ENCODE measurements around the gene IFIT3.
"Not testable (repeated sequence)": the region's sequence is repeated elsewhere in the genome, so short reads cannot be mapped to it uniquely, and the experiment has no call there.

IFIT3 gene

GRCh38 chr10:89304446-89304845 lies 23.4 kb upstream of the IFIT3 start:
- DNase-seq: no peak

DNA sequence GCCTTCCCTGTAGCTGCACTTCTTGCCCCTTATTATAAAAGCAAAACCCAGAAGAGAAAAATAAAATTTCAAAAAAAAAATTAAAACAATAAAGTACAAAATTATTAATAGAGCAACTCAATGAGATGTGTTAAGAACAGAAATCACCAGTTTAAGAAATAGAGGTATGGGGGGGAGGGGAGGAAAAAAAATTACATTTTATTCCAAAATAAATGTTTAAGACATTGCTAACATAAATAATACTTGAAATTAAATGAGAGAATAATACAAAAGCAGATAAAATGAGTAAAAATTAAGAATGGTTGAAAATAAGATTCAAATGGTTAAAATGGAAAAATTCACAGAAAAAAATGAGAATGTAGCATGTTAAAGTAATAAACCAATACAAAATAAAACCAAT lies 22.9 kb upstream of the IFIT3 start:
- no peak for DNase-seq

GRCh38 chr10:89305766-89306433 lies 21.9 kb upstream of the IFIT3 start:
- no peak for DNase-seq

- DNase-seq: no peak
Measured at GRCh38 chr10:89306434-89307268, 21.1 kb upstream of the IFIT3 start.

DNA sequence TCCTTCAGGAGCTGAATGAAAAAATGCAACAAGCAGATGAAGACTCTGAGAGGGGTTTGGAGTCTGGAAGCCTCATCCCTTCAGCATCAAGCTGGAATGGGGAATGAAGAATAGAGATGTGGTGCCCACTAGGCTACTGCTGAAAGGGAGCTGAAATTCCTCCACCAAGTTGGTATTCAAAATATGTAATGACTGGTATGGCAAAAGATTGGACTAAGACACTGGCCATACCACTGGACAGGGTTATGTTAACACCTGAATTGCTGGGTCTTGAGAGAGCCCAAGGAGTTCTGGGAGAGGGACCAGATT lies 20.6 kb upstream of the IFIT3 start:
- DNase-seq: no peak

DNA sequence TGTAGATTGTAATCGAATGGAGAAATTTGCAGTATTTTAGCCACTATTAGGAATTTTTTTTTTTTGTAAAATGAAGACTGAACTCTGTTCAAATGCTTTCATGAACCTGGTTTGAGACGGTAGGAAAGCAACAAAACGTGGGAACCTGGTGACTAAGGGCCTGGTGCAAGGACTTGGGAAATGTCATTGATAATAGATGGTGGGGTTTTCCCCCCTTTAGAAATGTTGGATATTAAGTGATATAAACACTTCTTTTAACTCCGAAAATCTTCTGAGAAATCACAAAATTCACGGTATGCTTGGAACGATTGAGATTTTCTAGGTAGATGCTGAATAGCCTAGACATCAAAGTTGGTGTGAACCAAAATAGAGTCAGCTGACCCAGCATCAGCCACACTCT lies 19.5 kb upstream of the IFIT3 start:
- no peak for DNase-seq

DNA sequence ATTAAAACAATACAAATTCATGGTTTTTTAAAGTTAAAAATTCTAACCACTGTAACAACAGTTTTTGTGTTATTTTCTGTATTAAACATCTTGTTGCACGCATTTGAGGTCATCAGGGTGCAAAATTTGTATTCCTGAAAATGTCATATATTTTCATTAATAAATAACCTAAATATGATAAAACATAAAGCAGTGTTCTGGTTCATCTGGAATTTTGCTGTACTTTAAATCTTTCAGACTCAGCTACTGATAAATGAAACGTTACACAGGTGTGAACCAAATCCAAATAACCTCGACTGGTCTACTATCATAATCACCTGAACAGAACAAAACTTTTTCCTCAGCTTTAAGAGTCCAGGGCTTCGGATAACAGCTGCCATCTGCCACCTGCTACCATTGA lies 19.1 kb upstream of the IFIT3 start:
- DNase-seq: no peak

DNA sequence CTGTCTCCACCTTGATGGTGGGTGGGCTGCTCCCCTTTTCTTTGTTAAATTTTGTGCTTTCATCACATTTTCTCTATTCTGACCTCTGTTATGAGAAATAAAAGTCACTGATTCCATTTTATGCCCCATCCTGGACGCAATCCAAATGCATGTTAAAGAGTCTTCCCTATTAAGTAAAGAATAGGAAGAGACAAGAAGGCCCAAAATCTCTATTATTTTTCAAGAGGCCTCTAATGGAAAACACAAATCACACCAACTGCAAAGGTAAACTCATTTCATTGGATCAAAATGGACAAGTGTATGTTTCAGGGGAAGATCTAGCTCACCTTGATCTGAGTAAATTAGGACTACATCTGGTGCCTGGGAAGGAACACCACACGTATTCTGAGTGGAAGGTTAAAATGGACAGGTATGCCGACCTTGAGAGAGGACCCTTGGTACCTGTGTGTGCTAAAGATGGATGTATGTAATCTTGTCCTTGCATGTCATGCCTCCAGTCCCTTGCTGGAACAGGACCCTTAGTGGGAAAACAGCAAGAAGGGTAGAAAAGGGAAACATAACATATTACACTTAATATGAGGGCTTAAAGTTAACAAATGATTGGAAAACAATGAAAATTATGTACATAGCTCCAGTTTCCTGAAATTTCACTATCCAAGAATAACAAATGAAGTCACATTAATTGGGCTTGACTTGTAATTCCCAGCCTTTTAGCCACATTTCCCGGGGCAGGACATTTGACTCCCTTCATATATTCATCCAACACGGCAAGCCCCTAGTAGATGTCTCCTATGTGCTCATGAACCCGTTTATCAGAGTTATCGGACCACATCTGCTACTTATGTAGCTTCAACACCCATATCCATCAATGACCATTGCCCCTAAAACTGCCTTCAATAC lies 18.4 kb upstream of the IFIT3 start:
- DNase-seq: no peak

GRCh38 chr10:89310056-89310893 lies 17.5 kb upstream of the IFIT3 start:
- no peak for DNase-seq

DNA sequence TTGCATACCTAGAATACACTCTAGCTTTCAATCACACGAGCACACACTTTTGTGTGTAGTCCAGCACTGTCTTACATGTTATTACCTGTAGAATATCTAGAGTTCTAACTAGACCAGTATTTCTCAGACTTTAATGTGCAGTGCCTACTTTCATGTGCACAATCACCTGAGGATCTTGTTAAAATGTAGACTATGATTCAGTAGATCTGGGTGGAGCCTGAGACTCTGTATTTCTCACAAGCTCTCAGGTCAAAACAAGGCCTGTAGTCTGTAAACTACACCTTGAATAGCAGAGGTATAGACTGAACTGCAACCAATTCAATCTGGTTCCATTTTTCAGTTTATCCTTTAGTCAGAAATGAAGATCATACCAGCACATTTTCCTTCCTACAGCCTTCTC lies 14.8 kb upstream of the IFIT3 start:
- no peak for DNase-seq

- no peak for DNase-seq
Measured at GRCh38 chr10:89314676-89315075, 13.1 kb upstream of the IFIT3 start.

DNA sequence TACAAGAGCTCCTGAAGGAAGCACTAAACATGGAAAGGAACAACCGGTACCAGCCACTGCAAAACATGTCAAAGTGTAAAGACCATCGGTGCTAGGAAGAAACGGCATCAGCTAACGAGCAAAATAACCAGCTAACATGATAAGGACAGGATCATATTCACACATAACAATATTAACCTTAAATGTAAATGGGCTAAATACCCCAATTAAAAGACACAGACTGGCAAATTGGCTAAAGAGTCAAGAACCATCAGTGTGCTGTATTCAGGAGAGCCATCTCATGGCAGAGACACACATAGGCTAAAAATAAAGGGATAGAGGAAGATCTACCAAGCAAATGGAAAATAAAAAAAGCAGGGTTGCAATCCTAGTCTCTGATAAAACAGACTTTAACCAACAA lies 9.8 kb upstream of the IFIT3 start:
- DNase-seq: not testable (repeated sequence)

GRCh38 chr10:89325081-89325480 lies 2.7 kb upstream of the IFIT3 start:
- not testable (repeated sequence) for DNase-seq

DNA sequence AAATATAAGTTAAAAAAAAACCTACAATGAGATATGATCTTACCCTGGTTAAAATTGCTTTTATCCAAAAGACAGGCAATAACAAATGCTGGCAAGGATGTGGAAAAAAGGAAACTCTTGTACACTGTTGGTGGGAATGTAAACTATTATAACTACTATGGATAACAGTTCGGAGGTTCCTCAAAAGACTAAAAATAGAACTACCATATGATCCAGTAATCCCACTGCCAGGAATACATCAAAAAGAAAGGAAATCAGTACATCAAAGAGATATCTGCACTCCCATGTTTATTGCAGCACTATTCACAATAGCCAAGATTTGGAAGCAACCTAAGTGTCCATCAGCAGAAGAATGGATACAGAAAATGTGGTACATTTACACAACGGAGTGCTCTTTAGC lies 1.9 kb upstream of the IFIT3 start:
- DNase-seq: not testable (repeated sequence)

DNA sequence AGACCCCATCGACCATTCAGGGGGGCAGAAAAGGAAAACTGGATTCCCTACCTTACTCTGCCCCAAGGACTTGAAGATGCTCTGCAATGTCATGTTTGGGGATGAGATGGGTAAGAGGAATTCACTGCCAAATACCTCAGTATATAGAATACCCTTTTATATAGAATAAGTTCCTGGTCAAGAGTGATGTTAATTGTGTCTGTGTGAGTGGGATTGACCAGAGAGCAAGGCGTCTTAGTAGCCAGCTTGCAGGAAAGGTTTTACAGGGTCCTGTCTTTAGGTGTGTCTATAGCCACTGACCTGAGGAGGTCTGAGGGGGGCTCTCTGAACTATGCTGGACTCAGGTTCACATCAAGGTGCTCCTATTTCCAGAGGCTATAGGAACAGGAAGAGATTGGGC lies 1.4 kb downstream of the IFIT3 start:
- DNase-seq: no peak

GRCh38 chr10:89330014-89330413 lies 2.2 kb downstream of the IFIT3 start:
- DNase-seq: not testable (repeated sequence)

GRCh38 chr10:89330537-89331212 lies 2.9 kb downstream of the IFIT3 start:
- no peak for DNase-seq

DNA sequence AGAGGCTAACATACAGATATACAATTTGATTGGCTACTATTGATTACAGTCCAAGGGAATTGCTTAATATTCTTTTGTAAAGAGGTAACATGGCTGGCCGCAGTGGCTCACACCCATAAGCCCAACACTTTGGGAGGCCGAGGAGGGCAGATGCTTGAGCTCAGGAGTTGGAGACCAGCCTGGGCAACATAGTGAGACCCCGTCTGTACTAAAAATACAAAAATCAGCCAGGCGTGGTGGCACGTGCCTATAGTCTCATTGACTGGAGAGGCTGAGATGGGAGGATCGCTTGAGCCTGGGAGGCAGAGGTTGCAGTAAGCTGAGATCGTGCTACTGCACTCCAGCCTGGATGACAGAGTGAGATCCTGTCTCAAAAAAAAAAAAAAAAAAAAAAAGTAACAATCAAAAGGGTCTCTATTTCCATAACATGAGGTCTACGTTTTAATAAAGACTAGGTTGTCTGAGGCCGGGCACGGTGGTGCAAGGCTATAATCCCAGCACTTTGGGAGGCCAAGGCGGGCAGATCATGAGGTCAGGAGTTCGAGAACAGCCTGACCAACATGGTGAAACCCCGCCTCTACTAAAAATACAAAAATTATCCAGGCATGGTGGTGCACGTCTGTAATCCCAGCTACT lies 3.8 kb downstream of the IFIT3 start:
- DNase-seq: not testable (repeated sequence)

DNA sequence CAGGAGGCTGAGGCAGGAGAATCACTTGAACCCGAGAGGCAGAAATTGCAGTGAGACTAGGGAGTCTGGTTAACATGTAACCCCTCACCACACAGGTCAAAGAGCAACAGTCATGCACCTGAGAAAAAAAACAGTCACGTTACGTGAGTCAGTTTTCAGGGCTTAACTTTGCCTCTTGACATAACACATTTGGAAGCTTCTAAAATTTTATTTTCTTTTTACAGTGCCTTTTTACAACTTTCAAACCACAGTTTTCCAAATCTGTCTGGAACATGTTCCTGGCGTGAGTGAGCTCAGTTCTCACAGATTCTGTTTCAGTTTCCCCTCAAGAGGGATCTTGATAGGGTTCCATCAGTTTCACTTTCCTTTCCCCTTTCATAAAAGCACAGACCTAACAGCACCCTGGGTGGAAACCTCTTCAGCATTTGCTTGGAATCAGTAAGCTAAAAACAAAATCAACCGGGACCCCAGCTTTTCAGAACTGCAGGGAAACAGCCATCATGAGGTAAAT lies 4.4 kb downstream of the IFIT3 start:
- peak; percentile 21 for DNase-seq

- no peak for DNase-seq
Measured at GRCh38 chr10:89335226-89335625, 7.4 kb downstream of the IFIT3 start.

GRCh38 chr10:89336241-89336640 lies 8.4 kb downstream of the IFIT3 start:
- no peak for DNase-seq
